HPDE6-E6E7 (cell line): ENCODE data around the gene PPIE.
A peak's percentile ranks its signal among the peaks of the same experiment; 100 is the strongest.

Source experiments
- DNase-seq: peaks from one replicate; pipeline ENCODE4 v3.0.0; 2011; ENCODE audit warnings: missing footprints; ENCODE audit errors: extremely low spot score

The PPIE gene

DNA sequence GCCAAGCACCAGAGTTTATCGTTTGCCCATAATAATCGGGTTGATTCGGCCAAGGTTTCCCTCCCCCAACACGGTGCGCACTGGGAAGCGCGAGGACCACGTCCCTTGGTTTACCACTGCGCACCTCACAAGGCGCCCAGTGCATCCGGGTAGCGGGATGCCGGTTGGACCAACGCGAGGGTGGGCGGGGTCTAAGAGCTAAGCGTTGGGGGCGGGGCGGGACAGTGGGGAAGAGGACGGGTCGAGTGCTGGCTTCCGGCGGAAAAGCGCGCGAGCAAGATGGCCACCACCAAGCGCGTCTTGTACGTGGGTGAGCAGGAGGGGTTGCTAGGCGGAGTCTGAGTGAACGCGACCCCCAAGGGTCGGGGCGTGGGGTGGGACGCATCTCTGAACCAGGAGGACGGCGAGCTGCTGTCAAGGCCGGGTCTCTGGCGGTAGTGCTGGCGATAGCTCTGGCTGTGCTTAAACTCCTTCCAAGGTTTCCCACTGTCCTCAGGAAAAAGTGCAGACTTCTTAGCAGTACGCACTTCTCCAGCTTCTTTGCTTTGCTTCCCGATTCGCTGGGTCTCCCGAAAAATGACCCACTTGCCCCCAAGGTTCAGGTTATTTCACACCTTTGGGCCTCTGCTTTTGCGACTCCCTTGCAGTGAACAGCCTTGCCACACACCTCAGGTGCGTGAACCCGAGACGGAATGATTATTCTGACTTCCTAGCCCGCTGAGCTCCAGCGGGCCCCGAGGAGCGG is at the start of gene PPIE:
Gene PPIE, plus strand, starts transcription at position 261 of the 745 bp plus-strand sequence. Its CDS starts 19 bp downstream, at position 280.
- DNase-seq, result peak; percentile 83

DNA sequence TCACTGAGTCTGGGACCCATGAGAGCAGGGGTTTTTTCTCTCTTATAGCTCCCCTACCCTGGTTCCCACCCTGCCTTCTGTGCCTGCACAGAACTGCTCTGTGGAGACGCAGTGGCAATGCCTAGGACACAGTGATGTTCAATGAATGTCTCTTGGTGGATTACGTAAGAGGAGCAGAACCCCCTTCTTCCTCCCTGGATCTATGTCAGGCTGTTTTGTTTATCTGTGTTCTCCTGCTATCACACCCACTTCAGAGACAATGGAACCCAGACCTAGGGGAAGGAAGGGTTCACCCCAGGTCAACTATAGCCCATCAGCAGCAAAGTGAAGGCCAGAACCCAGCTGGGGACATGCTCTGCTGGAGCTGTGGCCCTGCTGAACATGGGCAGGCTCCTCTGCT is 49.5 kb upstream of the PPIE start:
- no peak for DNase-seq

DNA sequence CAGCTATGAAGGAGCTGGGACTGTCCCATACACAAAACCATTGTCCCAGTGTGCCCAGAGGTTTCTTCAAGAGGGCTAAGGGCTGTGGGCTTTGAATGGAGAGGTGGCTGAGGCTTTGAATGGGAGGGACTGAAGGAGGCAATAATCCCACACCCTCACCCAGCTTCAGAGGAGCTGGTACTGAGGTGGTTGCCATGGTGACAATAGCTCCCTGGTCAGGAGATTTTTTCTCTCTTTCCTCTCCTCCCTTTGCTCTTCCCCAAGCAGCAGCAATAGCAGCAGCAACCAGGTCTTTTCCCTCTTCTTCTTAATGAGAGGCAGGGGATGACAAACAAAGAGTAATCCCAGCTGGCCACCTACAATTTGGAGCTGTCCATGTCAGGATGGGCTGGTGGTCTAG is 49.0 kb upstream of the PPIE start:
- DNase-seq, result no peak

DNA sequence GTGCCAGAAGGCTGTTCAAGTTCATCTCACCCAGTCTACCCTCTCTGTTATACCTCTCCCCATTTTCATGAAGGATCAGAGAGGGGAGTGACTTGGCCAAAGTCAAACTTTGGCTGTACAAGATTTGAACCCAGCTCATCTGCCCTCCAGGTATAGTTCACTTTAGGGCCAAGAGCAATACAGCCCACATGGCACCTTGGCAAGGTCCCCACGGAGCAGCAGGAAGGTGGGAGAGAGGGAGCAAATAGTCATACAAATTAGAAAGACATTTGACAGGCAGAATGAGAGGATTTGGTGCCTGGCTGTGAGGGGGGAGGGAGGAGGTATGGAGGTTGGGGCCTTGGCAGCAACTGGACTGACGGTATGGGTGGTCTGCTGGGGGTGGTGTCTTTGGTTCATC is 48.5 kb upstream of the PPIE start:
- DNase-seq, result no peak

DNA sequence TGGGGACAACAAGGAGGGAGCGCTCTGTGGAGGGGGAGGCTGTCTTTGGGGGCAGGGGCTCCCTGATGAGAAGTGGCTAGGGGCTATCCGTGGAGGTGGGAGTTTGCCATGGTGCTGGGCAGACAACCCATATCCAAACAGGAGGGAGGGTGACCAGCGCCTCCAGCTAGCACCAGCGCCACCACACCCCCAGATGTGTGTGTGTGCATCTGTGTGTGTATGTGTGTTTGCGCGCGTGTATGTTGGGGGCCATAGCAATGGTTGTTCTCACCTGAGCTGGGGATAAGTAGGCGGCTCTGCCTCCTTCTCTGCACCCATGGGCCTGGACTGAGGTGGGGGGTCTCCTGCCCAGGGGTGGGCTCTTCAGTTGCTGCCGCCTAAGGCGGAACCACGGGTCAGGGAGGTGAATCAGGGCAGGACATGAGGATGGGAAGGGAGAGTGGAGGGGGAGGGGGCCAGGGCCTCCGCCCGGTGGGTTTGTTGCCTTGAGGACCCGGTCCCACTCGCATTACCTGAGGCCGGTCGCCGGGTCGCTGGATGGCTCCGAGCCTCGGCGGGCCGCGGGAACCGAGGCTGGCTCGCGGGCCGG is 47.8 kb upstream of the PPIE start:
- DNase-seq, result no peak

DNA sequence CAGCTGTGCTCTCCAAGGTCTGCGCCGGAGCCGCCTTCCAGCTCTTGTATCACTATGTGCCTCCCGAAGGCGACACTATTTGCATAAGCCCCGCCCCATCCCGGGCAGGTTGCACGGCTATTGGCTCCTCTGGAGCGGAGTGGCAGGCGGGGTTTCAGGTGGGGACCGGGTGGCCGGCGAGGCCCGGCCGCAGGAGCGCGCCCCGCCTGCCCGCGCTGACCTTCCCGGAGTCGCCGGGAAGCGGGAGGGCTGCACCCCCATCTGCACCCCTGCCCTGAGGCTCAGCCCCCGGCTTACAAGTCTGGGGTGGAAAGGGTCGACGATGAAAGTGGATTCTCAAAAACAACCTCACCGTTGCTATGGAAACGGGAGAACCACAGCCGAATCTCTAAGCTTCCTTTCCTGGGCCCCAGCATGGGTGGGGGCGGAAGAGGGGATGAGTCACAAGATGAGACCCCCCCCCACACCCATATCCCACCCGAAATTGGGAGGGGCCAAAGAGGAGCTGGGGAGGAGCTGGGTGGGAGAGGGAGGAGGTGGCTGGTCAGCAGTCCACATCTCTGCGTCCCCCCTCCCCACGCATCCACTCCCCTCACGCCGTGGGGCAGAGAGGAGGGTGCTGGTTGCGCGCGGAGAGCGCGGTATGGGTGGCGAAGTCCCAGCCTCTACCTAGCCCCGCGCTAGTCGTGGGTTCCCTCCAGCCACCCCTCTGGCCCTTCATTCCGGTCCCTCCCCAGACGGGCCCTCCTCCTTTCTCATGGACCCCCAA is 47.1 kb upstream of the PPIE start, which contains the start of gene HPCAL4:
Gene HPCAL4, minus strand, starts transcription at position 51 of the 769 bp plus-strand sequence. CDS start 6,830 bp downstream, outside the sequence.
- DNase-seq, result peak; percentile 85

DNA sequence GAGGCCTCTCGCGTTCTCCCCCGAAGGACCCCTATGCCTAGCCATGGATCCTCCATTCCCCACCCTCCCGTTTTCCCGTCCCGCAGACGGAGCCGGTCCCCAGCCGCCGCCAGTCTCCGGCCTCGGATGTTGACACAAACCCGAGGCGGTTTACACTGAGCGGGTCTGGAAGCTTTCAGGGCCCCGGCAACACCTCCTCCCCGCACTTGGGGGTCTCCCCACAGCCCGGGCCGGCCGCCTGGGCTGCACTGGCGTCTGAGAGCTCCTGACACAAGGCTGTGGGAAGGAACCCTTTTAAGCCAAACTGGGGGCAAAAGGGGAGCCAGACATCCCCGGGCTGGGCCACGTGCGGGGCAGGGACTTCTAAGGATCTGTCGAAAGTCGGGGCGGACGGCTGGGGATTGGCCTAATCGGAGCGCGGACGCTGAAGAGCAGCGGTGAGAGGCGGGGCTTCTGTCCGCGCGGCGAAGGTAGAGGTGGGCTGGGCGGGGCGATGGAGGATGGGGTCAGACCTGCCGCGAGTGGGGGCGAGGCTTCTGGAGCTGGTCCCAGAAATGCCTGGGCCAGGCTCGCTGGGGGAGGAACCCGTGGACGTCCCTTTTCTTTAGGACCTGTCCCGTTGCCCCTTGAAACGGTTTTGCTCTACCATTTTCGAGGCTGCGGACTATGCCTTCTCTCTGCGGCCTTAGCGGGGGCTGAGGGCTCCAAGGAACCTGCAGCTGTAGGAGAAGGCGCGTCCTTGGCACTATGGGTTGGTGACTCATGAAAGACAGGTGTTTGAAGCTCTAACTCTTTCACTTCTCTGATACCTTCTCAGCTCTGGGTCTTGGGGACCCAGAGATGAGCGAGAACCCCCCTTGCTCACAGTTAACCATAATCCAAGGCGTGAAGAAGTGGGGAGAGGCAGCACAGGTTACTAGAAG is 46.3 kb upstream of the PPIE start:
- DNase-seq, result no peak

DNA sequence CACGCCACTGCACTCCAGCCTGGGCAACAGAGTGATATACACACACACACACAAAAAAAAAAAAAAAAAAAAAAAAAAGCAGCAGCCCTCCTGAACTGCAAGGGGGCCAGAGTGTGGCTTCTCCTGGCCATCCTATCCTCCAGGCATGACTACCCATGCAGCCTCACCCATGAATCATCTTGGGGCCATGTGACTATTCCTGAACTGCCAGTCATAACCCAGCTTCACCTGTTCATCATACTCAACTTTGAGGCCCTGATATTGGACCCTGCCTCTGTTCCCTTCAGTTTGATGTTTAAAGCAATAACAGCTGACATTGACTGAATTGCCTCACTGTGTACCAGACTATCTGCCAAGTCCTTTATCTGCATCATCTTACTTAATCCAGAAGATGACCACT is 44.7 kb upstream of the PPIE start:
- DNase-seq, result no peak

DNA sequence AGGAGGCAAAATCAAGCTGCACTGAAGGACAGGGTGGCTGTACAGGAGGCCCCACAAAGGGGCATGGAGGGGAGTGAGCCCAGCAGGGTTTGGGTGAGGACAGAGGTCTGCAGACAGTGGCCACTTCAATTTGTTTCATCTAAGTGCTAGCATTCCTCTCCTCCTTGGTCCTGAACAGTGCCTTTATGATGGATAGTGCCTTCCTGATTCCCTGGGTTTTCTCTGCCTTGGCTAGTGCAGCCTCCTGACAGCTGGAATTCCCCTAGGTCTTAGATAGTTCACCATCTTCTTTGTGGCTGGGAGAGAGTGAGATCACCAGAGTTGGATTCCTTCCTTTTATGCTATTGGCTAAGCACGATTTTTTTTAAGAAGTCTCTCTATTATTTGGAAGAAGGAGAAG is 43.7 kb upstream of the PPIE start:
- no peak for DNase-seq

DNA sequence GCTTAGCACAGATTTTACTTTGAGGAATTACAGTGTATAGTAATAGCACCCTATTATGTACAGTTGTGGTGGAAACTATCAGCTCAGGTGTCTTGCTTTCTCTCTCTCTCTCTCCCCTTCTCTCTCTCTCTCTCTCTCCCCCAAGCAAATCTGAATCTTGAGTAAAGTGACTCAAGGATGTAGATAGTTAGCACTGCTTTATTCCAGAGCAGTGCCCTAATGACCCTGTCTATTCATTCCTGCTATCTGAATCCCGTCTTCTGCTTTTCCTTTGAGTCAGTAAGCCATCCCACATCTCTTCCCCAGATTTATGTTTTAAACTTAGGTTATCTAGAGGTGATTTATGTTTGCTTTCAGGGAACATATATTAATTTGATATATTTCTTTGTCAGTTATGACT is 42.2 kb upstream of the PPIE start:
- DNase-seq, result no peak

DNA sequence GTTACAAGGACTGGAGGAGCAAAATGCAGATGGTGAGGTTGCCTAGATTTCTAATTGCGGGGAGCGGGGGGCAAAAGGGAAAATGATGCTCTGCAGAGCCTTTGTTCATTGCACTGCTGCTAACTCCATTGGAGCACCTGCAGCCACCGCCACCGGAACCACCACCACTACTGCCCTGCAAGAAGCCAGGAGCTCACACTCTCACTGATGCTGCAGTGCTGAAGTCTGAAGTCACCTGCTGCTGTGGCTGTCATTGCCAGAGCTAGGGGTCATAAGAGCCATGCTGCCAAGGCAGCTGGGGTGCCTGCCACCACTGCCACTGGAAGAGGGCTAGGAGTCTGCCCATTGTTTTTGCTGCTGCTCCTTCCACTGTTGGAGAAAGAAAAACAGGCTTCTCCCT is 40.1 kb upstream of the PPIE start:
- no peak for DNase-seq

DNA sequence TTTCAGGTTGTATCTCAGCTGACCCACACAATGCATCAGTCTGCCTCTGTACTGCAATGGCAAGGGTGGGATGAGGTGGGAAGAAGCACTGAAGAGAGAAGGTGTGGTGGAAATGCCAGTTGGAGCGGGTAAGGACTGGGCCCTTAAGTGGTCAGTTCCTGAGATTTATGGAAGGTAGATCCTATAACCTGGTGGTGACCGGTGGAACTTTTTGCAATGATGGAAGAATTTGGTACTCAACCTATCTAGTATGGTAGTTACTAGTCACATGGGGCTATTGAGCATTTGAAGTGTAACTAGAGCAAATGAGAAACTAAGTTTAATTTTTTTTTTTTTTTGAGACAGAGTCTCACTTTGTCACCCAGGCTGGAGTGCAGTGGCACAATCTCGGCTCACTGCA is 39.3 kb upstream of the PPIE start:
- no peak for DNase-seq

DNA sequence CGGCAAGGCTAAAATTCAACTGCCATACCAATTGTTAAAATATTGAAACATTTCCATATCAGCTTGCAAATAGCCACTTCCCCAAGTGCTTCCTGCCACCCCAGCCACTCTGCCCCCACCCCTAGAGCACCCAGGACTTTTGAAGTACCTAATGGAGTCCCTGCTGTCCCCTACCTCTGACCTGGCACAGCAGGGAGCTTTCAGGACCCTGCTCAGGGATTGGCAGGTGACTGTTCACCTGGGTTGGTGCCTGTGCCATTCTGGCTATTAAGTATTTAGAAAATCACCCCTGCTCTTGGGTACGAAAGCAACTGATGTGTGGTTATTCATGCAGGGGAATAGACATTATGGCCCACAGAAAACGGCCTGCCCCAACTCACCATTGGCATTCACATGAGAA is 38.3 kb upstream of the PPIE start:
- no peak for DNase-seq

DNA sequence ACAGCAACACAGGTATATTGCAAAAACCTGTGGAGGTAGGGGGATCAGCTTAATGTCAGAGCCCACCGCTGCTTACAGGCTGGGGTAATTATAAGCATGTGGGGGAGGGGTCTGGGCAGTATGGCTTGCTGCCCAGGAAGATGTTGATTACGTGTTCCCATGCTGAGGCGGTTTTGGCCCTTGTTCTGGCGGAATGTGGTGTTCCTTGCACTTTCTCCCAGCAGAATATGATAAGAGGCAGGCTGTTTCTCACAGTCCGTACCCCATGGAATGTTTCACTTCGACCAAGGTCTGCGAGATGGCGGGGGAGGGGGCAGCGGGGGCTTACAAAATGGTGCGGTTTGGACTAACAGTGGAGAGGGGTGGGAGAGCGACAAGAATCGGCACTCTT is 37.6 kb upstream of the PPIE start:
- DNase-seq, result no peak

DNA sequence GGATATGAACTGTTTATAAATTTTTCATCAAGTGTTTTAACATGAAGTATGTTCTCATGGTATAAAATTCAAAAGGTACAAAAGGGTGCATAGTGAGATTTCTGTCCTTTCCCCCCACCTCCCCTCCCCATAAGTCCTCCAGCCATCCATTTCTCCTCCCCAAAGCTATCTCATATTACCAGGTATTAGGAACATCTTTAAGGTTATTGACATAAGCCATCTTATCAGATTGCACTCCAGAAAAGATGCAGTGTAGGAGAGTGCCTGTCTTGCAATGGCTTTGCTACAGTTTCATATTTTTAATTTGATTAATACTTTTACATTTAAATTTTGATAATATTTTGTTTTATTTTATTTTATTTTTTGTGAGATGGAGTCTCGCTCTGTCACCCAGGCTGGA is 33.9 kb upstream of the PPIE start:
- DNase-seq, result no peak

DNA sequence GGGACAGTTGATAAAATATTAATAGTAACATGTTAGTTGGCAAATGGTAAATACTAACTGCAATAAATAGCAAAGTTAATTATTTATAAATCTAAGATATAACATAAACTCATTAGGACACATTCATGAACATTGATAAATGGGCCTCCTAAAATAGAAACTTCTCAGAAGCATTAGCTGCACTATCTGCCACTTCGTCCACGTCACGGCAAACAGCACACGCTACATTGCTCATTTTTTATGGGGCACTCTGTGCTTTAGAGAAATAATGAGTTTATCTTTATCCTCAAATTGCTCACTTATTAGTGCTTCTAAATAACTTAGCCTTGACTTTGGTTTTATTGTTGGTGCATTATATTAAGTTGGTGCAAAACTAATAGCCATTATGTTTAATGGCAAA is 31.2 kb upstream of the PPIE start:
- DNase-seq, result no peak

DNA sequence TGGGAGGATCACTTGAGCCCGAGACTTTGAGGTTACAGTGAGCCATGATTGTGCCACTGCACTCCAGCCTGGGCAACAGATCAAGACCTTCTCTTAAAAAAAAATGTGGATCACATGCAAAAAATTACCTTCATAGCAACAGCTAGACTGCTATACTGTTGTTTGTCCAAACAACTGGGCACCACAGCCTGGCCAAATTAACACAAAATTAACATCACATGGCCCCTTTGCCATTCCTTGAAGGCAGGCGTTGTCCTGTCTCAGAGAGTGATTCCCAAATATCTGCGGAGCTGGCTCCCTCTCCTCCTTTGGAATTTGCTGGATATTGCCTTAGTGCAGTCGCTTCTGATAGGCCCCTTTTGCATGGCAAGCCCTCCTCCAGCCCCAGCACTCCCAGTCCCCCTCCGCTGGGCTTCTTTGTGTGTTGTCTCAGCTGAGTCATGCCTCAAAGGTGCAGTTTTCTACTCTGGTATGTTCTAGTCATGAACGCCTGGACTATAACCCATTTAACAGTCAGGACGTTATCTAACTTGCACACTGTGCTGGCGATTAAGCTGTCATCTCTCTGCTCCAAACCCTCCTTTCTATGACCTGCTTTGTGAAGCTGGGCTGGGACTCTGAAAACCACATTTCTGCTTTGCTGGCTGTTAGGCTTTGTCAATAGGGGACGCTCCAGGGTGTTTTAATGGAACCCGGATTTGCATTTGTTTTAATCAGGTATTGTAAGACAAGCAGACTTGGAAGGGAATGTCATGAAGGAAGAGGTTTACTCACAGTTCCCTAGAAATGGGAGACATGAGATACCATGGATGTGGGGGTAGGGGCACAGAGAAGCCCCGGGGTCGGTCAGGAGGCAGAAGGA is 27.3 kb upstream of the PPIE start:
- no peak for DNase-seq

DNA sequence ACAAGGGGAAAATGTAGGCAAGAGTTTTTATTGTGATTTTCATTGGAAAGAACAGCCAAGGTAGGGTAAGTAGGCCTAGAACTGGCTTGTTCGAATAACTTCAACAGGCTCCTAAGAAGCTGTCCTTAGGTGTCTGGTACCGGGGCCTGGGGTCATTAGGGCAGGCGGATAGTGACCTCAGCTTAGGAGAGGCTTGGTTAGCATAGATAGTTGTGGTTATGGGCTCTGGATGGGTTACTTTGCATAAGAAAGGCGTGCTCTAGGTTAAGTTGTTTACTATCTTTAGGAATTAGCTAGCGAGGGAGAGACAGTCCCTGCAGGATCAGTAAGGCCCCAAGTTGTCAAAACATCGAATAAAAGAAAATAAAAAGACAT is 26.7 kb upstream of the PPIE start:
- no peak for DNase-seq

DNA sequence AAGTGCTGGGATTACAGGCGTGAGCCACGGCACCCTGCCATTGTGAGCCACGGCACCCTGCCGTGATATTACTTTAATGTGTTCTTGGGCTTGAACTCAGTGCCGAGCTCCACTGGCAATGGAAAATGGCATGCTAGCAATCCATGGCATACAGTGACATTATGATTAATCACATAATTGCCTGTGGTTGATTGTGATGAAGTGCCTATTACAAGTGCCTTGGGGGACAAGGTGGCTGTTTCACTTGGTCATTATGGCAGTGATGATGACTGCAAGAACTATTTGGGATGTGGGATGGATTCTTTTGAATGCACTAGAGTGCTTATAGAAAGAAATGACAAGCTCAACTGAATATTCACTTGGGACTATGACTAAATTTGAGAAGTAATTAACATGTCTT is 25.1 kb upstream of the PPIE start:
- DNase-seq, result no peak

DNA sequence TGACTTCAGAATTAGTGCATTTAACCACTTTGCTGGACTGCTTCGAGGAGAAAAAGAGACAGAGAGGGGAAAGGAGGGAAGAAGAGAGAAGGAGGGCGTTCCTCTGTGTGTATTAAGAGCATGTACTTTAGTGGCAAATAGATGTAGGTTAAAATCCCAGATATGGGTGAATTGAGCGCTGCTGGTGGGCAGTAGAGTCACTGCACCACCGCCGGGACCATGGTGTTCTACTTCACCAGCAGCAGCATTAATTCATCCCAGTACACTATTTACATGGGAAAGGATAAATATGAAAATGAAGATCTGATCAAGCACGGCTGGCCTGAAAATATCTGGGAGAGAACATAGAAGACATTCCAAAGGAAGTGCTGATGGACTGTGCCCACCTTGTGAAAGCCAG is 20.9 kb upstream of the PPIE start:
- no peak for DNase-seq
